ENCODE results near the gene HDAC8.

Gene HDAC8

GRCh38 chrX:72487661-72488060 is 85.0 kb downstream of the HDAC8 start:
- Mint-ChIP-seq H3K36me3 (peaks cover 24% of the 10 kb centered on the region), H3K27ac (no peak overlapping the region), H3K4me1 (peaks cover 6% of the 10 kb centered on the region), H3K27me3 (no peaks in the 10 kb centered on the region), H3K9me3 (no peaks in the 10 kb centered on the region), H3K4me3 (no peak overlapping the region)
- DNase-seq (ENCODE audit: low spot score in 2 of 2), result no peak
- ATAC-seq (ENCODE audit: low read depth), result no peak

- Mint-ChIP-seq H3K4me1 (no peaks in the 10 kb centered on the region), H3K27ac (no peak overlapping the region), H3K27me3 (no peaks in the 10 kb centered on the region), H3K4me3 (no peak overlapping the region), H3K9me3 (no peaks in the 10 kb centered on the region), H3K36me3 (peaks cover 13% of the 10 kb centered on the region)
- ATAC-seq (ENCODE audit: low read depth), result no peak
- no peak for DNase-seq (ENCODE audit: low spot score in 2 of 2)
Measured at GRCh38 chrX:72479324-72480274, 93.0 kb downstream of the HDAC8 start.

GRCh38 chrX:72478853-72479252 is 93.8 kb downstream of the HDAC8 start:
- H3K4me3 Mint-ChIP-seq, result no peak overlapping the region

GRCh38 chrX:72478351-72478750 is 94.3 kb downstream of the HDAC8 start:
- Mint-ChIP-seq H3K9me3 (no peaks in the 10 kb centered on the region), H3K4me1 (no peaks in the 10 kb centered on the region), H3K4me3 (no peak overlapping the region), H3K36me3 (peaks cover 16% of the 10 kb centered on the region), H3K27me3 (no peaks in the 10 kb centered on the region), H3K27ac (no peak overlapping the region)
- no peak for ATAC-seq (ENCODE audit: low read depth)
- DNase-seq (ENCODE audit: low spot score in 2 of 2), result no peak

More at GRCh38 chrX:72478853-72479252, 93.8 kb downstream of the HDAC8 start:
- H3K36me3 Mint-ChIP-seq, result peaks cover 14% of the 10 kb centered on the region
- no peak for DNase-seq (ENCODE audit: low spot score in 2 of 2)
- H3K27ac Mint-ChIP-seq, result no peak overlapping the region
- no peaks in the 10 kb centered on the region for H3K9me3 Mint-ChIP-seq
- no peak for ATAC-seq (ENCODE audit: low read depth)
- no peaks in the 10 kb centered on the region for H3K27me3 Mint-ChIP-seq
- no peaks in the 10 kb centered on the region for H3K4me1 Mint-ChIP-seq

- no peak overlapping the region for H3K27ac Mint-ChIP-seq
- H3K4me3 Mint-ChIP-seq, result no peak overlapping the region
- H3K4me1 Mint-ChIP-seq, result no peaks in the 10 kb centered on the region
- ATAC-seq (ENCODE audit: low read depth) (no peak), DNase-seq (ENCODE audit: low spot score in 2 of 2) (no peak)
- peaks cover 1% of the 10 kb centered on the region for H3K9me3 Mint-ChIP-seq
- no peaks in the 10 kb centered on the region for H3K27me3 Mint-ChIP-seq
- peaks cover 18% of the 10 kb centered on the region for H3K36me3 Mint-ChIP-seq
Measured at GRCh38 chrX:72477781-72478181, 94.9 kb downstream of the HDAC8 start.

- peaks cover 2% of the 10 kb centered on the region for H3K9me3 Mint-ChIP-seq
- peaks cover 20% of the 10 kb centered on the region for H3K36me3 Mint-ChIP-seq
- H3K4me1 Mint-ChIP-seq, result no peaks in the 10 kb centered on the region
- no peaks in the 10 kb centered on the region for H3K27me3 Mint-ChIP-seq
- no peak for ATAC-seq (ENCODE audit: low read depth)
- DNase-seq (ENCODE audit: low spot score in 2 of 2), result no peak
- no peak overlapping the region for H3K4me3 Mint-ChIP-seq
- H3K27ac Mint-ChIP-seq, result no peak overlapping the region
Measured at GRCh38 chrX:72477376-72477775, 95.3 kb downstream of the HDAC8 start.

- H3K27ac Mint-ChIP-seq, result no peak overlapping the region
- no peak overlapping the region for H3K4me3 Mint-ChIP-seq
- peaks cover 2% of the 10 kb centered on the region for H3K9me3 Mint-ChIP-seq
- H3K4me1 Mint-ChIP-seq, result no peaks in the 10 kb centered on the region
- ATAC-seq (ENCODE audit: low read depth) (no peak), DNase-seq (ENCODE audit: low spot score in 2 of 2) (no peak)
- no peaks in the 10 kb centered on the region for H3K27me3 Mint-ChIP-seq
- peaks cover 18% of the 10 kb centered on the region for H3K36me3 Mint-ChIP-seq
Measured at GRCh38 chrX:72475952-72476668, 96.5 kb downstream of the HDAC8 start.

- Mint-ChIP-seq H3K27me3 (no peaks in the 10 kb centered on the region), H3K4me3 (no peak overlapping the region)
- ATAC-seq (ENCODE audit: low read depth), result no peak
Measured at GRCh38 chrX:72475338-72475737, 97.3 kb downstream of the HDAC8 start.

GRCh38 chrX:72470532-72471223 is 102.0 kb downstream of the HDAC8 start:
- Mint-ChIP-seq H3K27ac (no peak overlapping the region), H3K27me3 (no peaks in the 10 kb centered on the region), H3K36me3 (peaks cover 26% of the 10 kb centered on the region), H3K9me3 (peaks cover 2% of the 10 kb centered on the region), H3K4me1 (no peaks in the 10 kb centered on the region), H3K4me3 (no peak overlapping the region)
- DNase-seq (ENCODE audit: low spot score in 2 of 2), result no peak
- no peak for ATAC-seq (ENCODE audit: low read depth)

More at GRCh38 chrX:72475338-72475737, 97.3 kb downstream of the HDAC8 start:
- peaks cover 2% of the 10 kb centered on the region for H3K9me3 Mint-ChIP-seq
- peaks cover 23% of the 10 kb centered on the region for H3K36me3 Mint-ChIP-seq
- H3K4me1 Mint-ChIP-seq, result no peaks in the 10 kb centered on the region
- DNase-seq (ENCODE audit: low spot score in 2 of 2), result no peak
- no peak overlapping the region for H3K27ac Mint-ChIP-seq

- H3K4me3 Mint-ChIP-seq, result no peak overlapping the region
- DNase-seq (ENCODE audit: low spot score in 2 of 2) (no peak), ATAC-seq (ENCODE audit: low read depth) (no peak)
- H3K27me3 Mint-ChIP-seq, result no peaks in the 10 kb centered on the region
- H3K27ac Mint-ChIP-seq, result no peak overlapping the region
- no peaks in the 10 kb centered on the region for H3K4me1 Mint-ChIP-seq
- peaks cover 26% of the 10 kb centered on the region for H3K36me3 Mint-ChIP-seq
- peaks cover 2% of the 10 kb centered on the region for H3K9me3 Mint-ChIP-seq
Measured at GRCh38 chrX:72470117-72470516, 102.5 kb downstream of the HDAC8 start.

- no peaks in the 10 kb centered on the region for H3K27me3 Mint-ChIP-seq
- H3K4me1 Mint-ChIP-seq, result no peaks in the 10 kb centered on the region
- H3K36me3 Mint-ChIP-seq, result peaks cover 25% of the 10 kb centered on the region
- ATAC-seq (ENCODE audit: low read depth), result no peak
- no peak for DNase-seq (ENCODE audit: low spot score in 2 of 2)
- H3K9me3 Mint-ChIP-seq, result peaks cover 2% of the 10 kb centered on the region
- no peak overlapping the region for H3K4me3 Mint-ChIP-seq
- no peak overlapping the region for H3K27ac Mint-ChIP-seq
Measured at GRCh38 chrX:72468607-72469006, 104.0 kb downstream of the HDAC8 start.

GRCh38 chrX:72467135-72467534 is 105.5 kb downstream of the HDAC8 start:
- Mint-ChIP-seq H3K36me3 (peaks cover 19% of the 10 kb centered on the region), H3K27ac (no peak overlapping the region), H3K4me3 (no peak overlapping the region), H3K27me3 (no peaks in the 10 kb centered on the region), H3K4me1 (no peaks in the 10 kb centered on the region), H3K9me3 (no peaks in the 10 kb centered on the region)
- ATAC-seq (ENCODE audit: low read depth) (no peak), DNase-seq (ENCODE audit: low spot score in 2 of 2) (no peak)

- H3K9me3 Mint-ChIP-seq, result no peaks in the 10 kb centered on the region
- peaks cover 22% of the 10 kb centered on the region for H3K36me3 Mint-ChIP-seq
- no peaks in the 10 kb centered on the region for H3K4me1 Mint-ChIP-seq
- H3K27ac Mint-ChIP-seq, result no peak overlapping the region
- H3K4me3 Mint-ChIP-seq, result no peak overlapping the region
- no peaks in the 10 kb centered on the region for H3K27me3 Mint-ChIP-seq
- ATAC-seq (ENCODE audit: low read depth) (no peak), DNase-seq (ENCODE audit: low spot score in 2 of 2) (no peak)
Measured at GRCh38 chrX:72466493-72466892, 106.2 kb downstream of the HDAC8 start.

- no peak for DNase-seq (ENCODE audit: low spot score in 2 of 2)
- no peaks in the 10 kb centered on the region for H3K9me3 Mint-ChIP-seq
- H3K4me3 Mint-ChIP-seq, result no peak overlapping the region
- H3K36me3 Mint-ChIP-seq, result peaks cover 20% of the 10 kb centered on the region
- no peak for ATAC-seq (ENCODE audit: low read depth)
- H3K27ac Mint-ChIP-seq, result no peak overlapping the region
- no peaks in the 10 kb centered on the region for H3K4me1 Mint-ChIP-seq
- H3K27me3 Mint-ChIP-seq, result no peaks in the 10 kb centered on the region
Measured at GRCh38 chrX:72465889-72466288, 106.8 kb downstream of the HDAC8 start.
